SK-N-SH treated with all-trans-retinoic acid at 6 μM for 48 hours (cell line): Measurements from ENCODE around the gene TXNDC11.

Experiments used
- ATAC-seq: fragments of 200-7000 bp; cut with Tn5 transposase; 3 replicates; pipeline ENCODE4 v1.9.1; 2020; ENCODE audit warnings: mild to moderate bottlenecking, moderate library complexity
- ARNTL ChIP-seq: fragments of 450-650 bp; formaldehyde crosslinking; IDR thresholded peaks from 2 replicates; pipeline ENCODE4 v1.5.0; 2020; ENCODE audit warnings: low read depth, mild to moderate bottlenecking, moderate library complexity, borderline replicate concordance
- BACH2 ChIP-seq: fragments of 250-450 bp; sonication (Bioruptor Pico); IDR thresholded peaks from 2 replicates; pipeline ENCODE4 v1.9.0; 2021; ENCODE audit warnings: mild to moderate bottlenecking, borderline replicate concordance
- CREB5 ChIP-seq: fragments of 250-450 bp; sonication (Bioruptor Pico); IDR thresholded peaks from 2 replicates; pipeline ENCODE4 v1.5.1; 2020; ENCODE audit warnings: low read depth, mild to moderate bottlenecking, moderate library complexity
- ESRRG ChIP-seq: fragments of 250-450 bp; sonication (Bioruptor Pico); IDR thresholded peaks from 2 replicates; pipeline ENCODE4 v1.6.1; 2021; ENCODE audit warnings: mild to moderate bottlenecking
- ISL1 ChIP-seq: fragments of 250-450 bp; sonication (Bioruptor Pico); IDR thresholded peaks from 2 replicates; pipeline ENCODE4 v2.1.2; 2022; ENCODE audit warnings: mild to moderate bottlenecking, moderate library complexity
- POU6F1 ChIP-seq: fragments of 250-450 bp; sonication (Bioruptor Pico); IDR thresholded peaks from 2 replicates; pipeline ENCODE4 v1.8.0; 2021; ENCODE audit warnings: low read depth, mild to moderate bottlenecking, moderate library complexity, borderline replicate concordance
- PPARA ChIP-seq: fragments of 250-450 bp; sonication (Bioruptor Pico); IDR thresholded peaks from 2 replicates; pipeline ENCODE4 v1.5.0; 2020; ENCODE audit warnings: mild to moderate bottlenecking, borderline replicate concordance
- SNAI2 ChIP-seq: fragments of 250-450 bp; sonication (Bioruptor Pico); IDR thresholded peaks from 2 replicates; pipeline ENCODE4 v1.5.0; 2020; ENCODE audit warnings: mild to moderate bottlenecking, moderate library complexity
- TCF4 ChIP-seq: fragments of 250-450 bp; sonication (Bioruptor Pico); IDR thresholded peaks from 2 replicates; pipeline ENCODE4 v1.8.0; 2021; ENCODE audit warnings: mild to moderate bottlenecking, moderate library complexity, borderline replicate concordance
- TOX ChIP-seq: fragments of 250-450 bp; sonication (Bioruptor Pico); IDR thresholded peaks from 2 replicates; pipeline ENCODE4 v1.8.0; 2021; ENCODE audit warnings: mild to moderate bottlenecking, moderate library complexity, borderline replicate concordance
- ZC3H10 ChIP-seq: fragments of 250-450 bp; sonication (Bioruptor Pico); IDR thresholded peaks from 2 replicates; pipeline ENCODE4 v1.5.1; 2021; ENCODE audit warnings: mild to moderate bottlenecking, moderate library complexity
- ZNF565 ChIP-seq: fragments of 450-650 bp; formaldehyde crosslinking; conservative IDR thresholded peaks from 2 replicates; pipeline ENCODE4 v1.5.0; 2020; ENCODE audit warnings: low read depth, mild to moderate bottlenecking, moderate library complexity
- ZNF70 ChIP-seq: fragments of 450-650 bp; formaldehyde crosslinking; IDR thresholded peaks from 2 replicates; pipeline ENCODE4 v1.5.0; 2020; ENCODE audit warnings: mild to moderate bottlenecking, moderate library complexity
- ZNF8 ChIP-seq: fragments of 450-650 bp; formaldehyde crosslinking; IDR thresholded peaks from 2 replicates; pipeline ENCODE4 v1.5.0; 2020; ENCODE audit warnings: mild to moderate bottlenecking, moderate library complexity
- TF ChIP-seq, protein P1 (sequence below): fragments of 250-450 bp; sonication (Bioruptor Pico); IDR thresholded peaks from 2 replicates; pipeline ENCODE4 v1.5.1; 2021; ENCODE audit warnings: mild to moderate bottlenecking, moderate library complexity
- TF ChIP-seq, protein P2 (sequence below): fragments of 250-450 bp; sonication (Bioruptor Pico); IDR thresholded peaks from 2 replicates; pipeline ENCODE4 v1.8.0; 2020; ENCODE audit warnings: mild to moderate bottlenecking, moderate library complexity, borderline replicate concordance
- TF ChIP-seq, protein P3 (sequence below): fragments of 250-450 bp; sonication (Bioruptor Pico); IDR thresholded peaks from 2 replicates; pipeline ENCODE4 v1.5.0; 2020; ENCODE audit warnings: mild to moderate bottlenecking, moderate library complexity

Gene TXNDC11

DNA sequence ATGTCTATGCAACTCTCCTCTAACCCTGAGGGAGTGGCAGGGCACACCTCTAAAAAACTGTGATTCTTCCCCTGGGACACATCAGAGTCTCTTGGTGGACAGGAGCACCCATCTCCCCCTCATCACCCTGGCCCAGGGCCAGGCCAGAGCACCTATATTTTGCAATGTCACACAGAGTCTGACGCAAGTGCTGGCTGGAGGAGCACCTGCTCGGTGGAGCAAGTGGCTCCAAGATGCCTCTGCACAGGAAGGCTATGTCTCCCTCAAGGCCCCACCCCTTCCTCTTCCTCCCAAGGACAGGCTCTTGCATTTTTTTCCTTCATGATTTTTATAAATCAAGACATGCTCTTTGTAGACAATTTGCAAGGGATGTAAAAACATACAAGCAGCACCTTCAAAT is 61.1 kb downstream of the TXNDC11 start (continued):
- TF ChIP-seq, protein P1, sequence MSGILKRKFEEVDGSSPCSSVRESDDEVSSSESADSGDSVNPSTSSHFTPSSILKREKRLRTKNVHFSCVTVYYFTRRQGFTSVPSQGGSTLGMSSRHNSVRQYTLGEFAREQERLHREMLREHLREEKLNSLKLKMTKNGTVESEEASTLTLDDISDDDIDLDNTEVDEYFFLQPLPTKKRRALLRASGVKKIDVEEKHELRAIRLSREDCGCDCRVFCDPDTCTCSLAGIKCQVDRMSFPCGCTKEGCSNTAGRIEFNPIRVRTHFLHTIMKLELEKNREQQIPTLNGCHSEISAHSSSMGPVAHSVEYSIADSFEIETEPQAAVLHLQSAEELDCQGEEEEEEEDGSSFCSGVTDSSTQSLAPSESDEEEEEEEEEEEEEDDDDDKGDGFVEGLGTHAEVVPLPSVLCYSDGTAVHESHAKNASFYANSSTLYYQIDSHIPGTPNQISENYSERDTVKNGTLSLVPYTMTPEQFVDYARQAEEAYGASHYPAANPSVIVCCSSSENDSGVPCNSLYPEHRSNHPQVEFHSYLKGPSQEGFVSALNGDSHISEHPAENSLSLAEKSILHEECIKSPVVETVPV (CRISPR knock-in tag) = no peak

DNA sequence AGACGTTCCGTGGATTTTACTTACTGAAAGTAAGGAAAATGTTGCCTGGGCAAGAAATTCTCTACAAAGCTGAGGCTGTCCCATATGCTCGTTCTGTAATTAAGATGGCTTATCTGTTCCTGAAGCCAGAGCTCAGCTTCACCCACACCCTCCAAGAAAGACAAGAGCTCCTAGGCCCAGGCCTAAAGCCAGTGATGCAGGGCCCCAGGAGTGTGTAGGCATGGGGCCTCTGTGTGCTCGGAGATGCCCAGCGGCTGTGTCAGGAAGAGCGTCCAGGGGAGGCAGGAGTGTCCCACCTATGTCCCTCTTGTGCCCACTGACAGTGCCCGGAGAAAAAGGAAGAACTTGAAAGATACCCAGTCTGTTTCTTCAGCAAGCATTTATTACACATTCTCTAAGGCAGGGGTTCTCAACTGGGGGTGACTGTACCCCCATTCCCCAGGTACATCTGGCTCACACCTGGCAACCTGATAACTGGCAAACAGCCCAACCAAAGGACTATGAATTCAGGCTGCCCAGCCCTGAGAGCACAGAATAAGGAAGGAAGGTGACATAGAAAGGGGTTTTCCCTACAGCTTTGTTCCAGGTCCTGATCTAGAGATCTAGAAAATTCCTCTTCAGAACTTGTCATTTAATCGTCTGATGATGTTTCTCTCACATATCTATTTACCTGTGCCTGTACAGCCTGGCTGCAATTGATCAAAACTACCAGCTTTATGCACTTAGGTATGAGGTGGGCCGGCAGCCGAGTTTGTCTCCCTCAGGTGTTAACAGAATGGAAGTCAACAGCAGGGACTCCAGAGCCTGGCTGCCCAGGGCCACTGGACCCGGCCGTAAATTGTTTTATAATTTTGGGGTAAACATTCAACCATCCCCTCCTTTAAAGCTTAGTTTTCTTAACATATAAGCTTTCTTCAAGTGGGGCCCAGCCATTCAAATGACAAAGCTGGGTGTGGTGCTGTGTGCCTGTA is 62.4 kb downstream of the TXNDC11 start:
- no peak for TF ChIP-seq ISL1 (CRISPR knock-in tag)
- TF ChIP-seq, protein P2, sequence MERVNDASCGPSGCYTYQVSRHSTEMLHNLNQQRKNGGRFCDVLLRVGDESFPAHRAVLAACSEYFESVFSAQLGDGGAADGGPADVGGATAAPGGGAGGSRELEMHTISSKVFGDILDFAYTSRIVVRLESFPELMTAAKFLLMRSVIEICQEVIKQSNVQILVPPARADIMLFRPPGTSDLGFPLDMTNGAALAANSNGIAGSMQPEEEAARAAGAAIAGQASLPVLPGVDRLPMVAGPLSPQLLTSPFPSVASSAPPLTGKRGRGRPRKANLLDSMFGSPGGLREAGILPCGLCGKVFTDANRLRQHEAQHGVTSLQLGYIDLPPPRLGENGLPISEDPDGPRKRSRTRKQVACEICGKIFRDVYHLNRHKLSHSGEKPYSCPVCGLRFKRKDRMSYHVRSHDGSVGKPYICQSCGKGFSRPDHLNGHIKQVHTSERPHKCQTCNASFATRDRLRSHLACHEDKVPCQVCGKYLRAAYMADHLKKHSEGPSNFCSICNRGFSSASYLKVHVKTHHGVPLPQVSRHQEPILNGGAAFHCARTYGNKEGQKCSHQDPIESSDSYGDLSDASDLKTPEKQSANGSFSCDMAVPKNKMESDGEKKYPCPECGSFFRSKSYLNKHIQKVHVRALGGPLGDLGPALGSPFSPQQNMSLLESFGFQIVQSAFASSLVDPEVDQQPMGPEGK (CRISPR knock-in tag) = no peak
- TF ChIP-seq POU6F1 (CRISPR knock-in tag) = no peak
- no peak for TF ChIP-seq SNAI2
- TF ChIP-seq TOX (CRISPR knock-in tag) = no peak
- TF ChIP-seq ZNF565 (CRISPR knock-in tag) = no peak
- no peak for TF ChIP-seq ARNTL (CRISPR knock-in tag)
- no peak for TF ChIP-seq ZNF70
- TF ChIP-seq CREB5 (CRISPR knock-in tag) = no peak
- TF ChIP-seq BACH2 (CRISPR knock-in tag) = no peak
- TF ChIP-seq ESRRG = no peak
- TF ChIP-seq ZNF8 (CRISPR knock-in tag) = no peak
- TF ChIP-seq TCF4 (CRISPR knock-in tag) = no peak
- TF ChIP-seq PPARA (CRISPR knock-in tag) = no peak
- TF ChIP-seq, protein P3, sequence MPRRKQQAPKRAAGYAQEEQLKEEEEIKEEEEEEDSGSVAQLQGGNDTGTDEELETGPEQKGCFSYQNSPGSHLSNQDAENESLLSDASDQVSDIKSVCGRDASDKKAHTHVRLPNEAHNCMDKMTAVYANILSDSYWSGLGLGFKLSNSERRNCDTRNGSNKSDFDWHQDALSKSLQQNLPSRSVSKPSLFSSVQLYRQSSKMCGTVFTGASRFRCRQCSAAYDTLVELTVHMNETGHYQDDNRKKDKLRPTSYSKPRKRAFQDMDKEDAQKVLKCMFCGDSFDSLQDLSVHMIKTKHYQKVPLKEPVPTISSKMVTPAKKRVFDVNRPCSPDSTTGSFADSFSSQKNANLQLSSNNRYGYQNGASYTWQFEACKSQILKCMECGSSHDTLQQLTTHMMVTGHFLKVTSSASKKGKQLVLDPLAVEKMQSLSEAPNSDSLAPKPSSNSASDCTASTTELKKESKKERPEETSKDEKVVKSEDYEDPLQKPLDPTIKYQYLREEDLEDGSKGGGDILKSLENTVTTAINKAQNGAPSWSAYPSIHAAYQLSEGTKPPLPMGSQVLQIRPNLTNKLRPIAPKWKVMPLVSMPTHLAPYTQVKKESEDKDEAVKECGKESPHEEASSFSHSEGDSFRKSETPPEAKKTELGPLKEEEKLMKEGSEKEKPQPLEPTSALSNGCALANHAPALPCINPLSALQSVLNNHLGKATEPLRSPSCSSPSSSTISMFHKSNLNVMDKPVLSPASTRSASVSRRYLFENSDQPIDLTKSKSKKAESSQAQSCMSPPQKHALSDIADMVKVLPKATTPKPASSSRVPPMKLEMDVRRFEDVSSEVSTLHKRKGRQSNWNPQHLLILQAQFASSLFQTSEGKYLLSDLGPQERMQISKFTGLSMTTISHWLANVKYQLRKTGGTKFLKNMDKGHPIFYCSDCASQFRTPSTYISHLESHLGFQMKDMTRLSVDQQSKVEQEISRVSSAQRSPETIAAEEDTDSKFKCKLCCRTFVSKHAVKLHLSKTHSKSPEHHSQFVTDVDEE = no peak
- ATAC-seq = no peak

- no peak for ATAC-seq
- no peak for TF ChIP-seq TCF4 (CRISPR knock-in tag)
- TF ChIP-seq ZC3H10 = no peak
- no peak for TF ChIP-seq ESRRG
- TF ChIP-seq POU6F1 (CRISPR knock-in tag) = no peak
- TF ChIP-seq ISL1 (CRISPR knock-in tag) = no peak
Observed at GRCh38 chr16:11679250-11679649, 63.4 kb downstream of the TXNDC11 start.
